ENCODE measurements around the gene ATG7.
"Not testable (repeated sequence)": the region's sequence is repeated elsewhere in the genome, so short reads cannot be mapped to it uniquely, and the experiment has no call there.

The ATG7 gene

GRCh38 chr3:11567516-11568467 is 295.6 kb downstream of the ATG7 start:
- WGBS, 2 experiments, result 94% methylated on average over 27 of the region's 27 CpGs
- no peak overlapping the region for H3K27ac ChIP-seq (ENCODE audit: insufficient read depth, low read depth, low read length, poor library complexity, severe bottlenecking)
- no peak overlapping the region for H3K4me3 ChIP-seq (ENCODE audit: insufficient read depth, low read depth, low read length)
- no peaks in the 10 kb centered on the region for H3K4me1 ChIP-seq (ENCODE audit: control insufficient read depth, insufficient read depth, low read length)
- no peaks in the 10 kb centered on the region for H3K9me3 ChIP-seq (ENCODE audit: control insufficient read depth, low read length)
- H3K27me3 ChIP-seq (ENCODE audit: control insufficient read depth, insufficient read depth, low read length, poor library complexity, severe bottlenecking), result no peaks in the 10 kb centered on the region
- peaks cover 13% of the 10 kb centered on the region for H3K36me3 ChIP-seq (ENCODE audit: control insufficient read depth, insufficient read depth, low read length)

- no peaks in the 10 kb centered on the region for H3K4me1 ChIP-seq (ENCODE audit: control insufficient read depth, insufficient read depth, low read length)
- peaks cover 13% of the 10 kb centered on the region for H3K36me3 ChIP-seq (ENCODE audit: control insufficient read depth, insufficient read depth, low read length)
- H3K9me3 ChIP-seq (ENCODE audit: control insufficient read depth, low read length), result no peaks in the 10 kb centered on the region
- no peak overlapping the region for H3K27ac ChIP-seq (ENCODE audit: insufficient read depth, low read depth, low read length, poor library complexity, severe bottlenecking)
- 94 to 95% methylated on average over 28 to 29 of the region's 29 CpGs for WGBS, 2 experiments
- H3K4me3 ChIP-seq (ENCODE audit: insufficient read depth, low read depth, low read length), result no peak overlapping the region
- H3K27me3 ChIP-seq (ENCODE audit: control insufficient read depth, insufficient read depth, low read length, poor library complexity, severe bottlenecking), result no peaks in the 10 kb centered on the region
These were observed 296.4 kb downstream of the ATG7 start for GRCh38 chr3:11568503-11569155.

- Histone ChIP-seq H3K4me3 (ENCODE audit: insufficient read depth, low read depth, low read length) (no peak overlapping the region), H3K36me3 (ENCODE audit: control insufficient read depth, insufficient read depth, low read length) (peaks cover 11% of the 10 kb centered on the region)
These were observed 297.1 kb downstream of the ATG7 start for GRCh38 chr3:11569156-11569741.

GRCh38 chr3:11570251-11570650 is 298.1 kb downstream of the ATG7 start:
- Histone ChIP-seq H3K9me3 (ENCODE audit: control insufficient read depth, low read length) (no peaks in the 10 kb centered on the region), H3K27me3 (ENCODE audit: control insufficient read depth, insufficient read depth, low read length, poor library complexity, severe bottlenecking) (no peaks in the 10 kb centered on the region), H3K27ac (ENCODE audit: insufficient read depth, low read depth, low read length, poor library complexity, severe bottlenecking) (no peak overlapping the region), H3K4me1 (ENCODE audit: control insufficient read depth, insufficient read depth, low read length) (no peaks in the 10 kb centered on the region), H3K36me3 (ENCODE audit: control insufficient read depth, insufficient read depth, low read length) (peaks cover 6% of the 10 kb centered on the region), H3K4me3 (ENCODE audit: insufficient read depth, low read depth, low read length) (no peak overlapping the region)
- 93 to 95% methylated on average over 11 to 13 of the region's 13 CpGs for WGBS, 2 experiments

More at GRCh38 chr3:11569156-11569741, 297.1 kb downstream of the ATG7 start:
- H3K27ac ChIP-seq (ENCODE audit: insufficient read depth, low read depth, low read length, poor library complexity, severe bottlenecking), result no peak overlapping the region
- 89 to 92% methylated on average over 13 of the region's 13 CpGs for WGBS, 2 experiments
- H3K4me1 ChIP-seq (ENCODE audit: control insufficient read depth, insufficient read depth, low read length), result no peaks in the 10 kb centered on the region
- H3K9me3 ChIP-seq (ENCODE audit: control insufficient read depth, low read length), result no peaks in the 10 kb centered on the region
- H3K27me3 ChIP-seq (ENCODE audit: control insufficient read depth, insufficient read depth, low read length, poor library complexity, severe bottlenecking), result no peaks in the 10 kb centered on the region

GRCh38 chr3:11570789-11571495 is 298.7 kb downstream of the ATG7 start:
- Histone ChIP-seq H3K36me3 (ENCODE audit: control insufficient read depth, insufficient read depth, low read length) (peaks cover 6% of the 10 kb centered on the region), H3K4me3 (ENCODE audit: insufficient read depth, low read depth, low read length) (no peak overlapping the region), H3K4me1 (ENCODE audit: control insufficient read depth, insufficient read depth, low read length) (no peaks in the 10 kb centered on the region), H3K9me3 (ENCODE audit: control insufficient read depth, low read length) (no peaks in the 10 kb centered on the region), H3K27ac (ENCODE audit: insufficient read depth, low read depth, low read length, poor library complexity, severe bottlenecking) (no peak overlapping the region), H3K27me3 (ENCODE audit: control insufficient read depth, insufficient read depth, low read length, poor library complexity, severe bottlenecking) (no peaks in the 10 kb centered on the region)
- 88 to 92% methylated on average over 20 of the region's 20 CpGs for WGBS, 2 experiments

- not testable (repeated sequence) for H3K27ac ChIP-seq (ENCODE audit: insufficient read depth, low read depth, low read length, poor library complexity, severe bottlenecking); H3K9me3 ChIP-seq (ENCODE audit: control insufficient read depth, low read length); H3K4me3 ChIP-seq (ENCODE audit: insufficient read depth, low read depth, low read length); H3K4me1 ChIP-seq (ENCODE audit: control insufficient read depth, insufficient read depth, low read length); H3K27me3 ChIP-seq (ENCODE audit: control insufficient read depth, insufficient read depth, low read length, poor library complexity, severe bottlenecking); H3K36me3 ChIP-seq (ENCODE audit: control insufficient read depth, insufficient read depth, low read length)
- 94 to 96% methylated on average over 11 of the region's 11 CpGs for WGBS, 2 experiments
These were observed 300.5 kb downstream of the ATG7 start for GRCh38 chr3:11572660-11573059.

GRCh38 chr3:11574981-11575669 is 302.9 kb downstream of the ATG7 start:
- H3K27me3 ChIP-seq (ENCODE audit: control insufficient read depth, insufficient read depth, low read length, poor library complexity, severe bottlenecking), result no peaks in the 10 kb centered on the region
- H3K36me3 ChIP-seq (ENCODE audit: control insufficient read depth, insufficient read depth, low read length), result no peaks in the 10 kb centered on the region
- no peak overlapping the region for H3K27ac ChIP-seq (ENCODE audit: insufficient read depth, low read depth, low read length, poor library complexity, severe bottlenecking)
- H3K9me3 ChIP-seq (ENCODE audit: control insufficient read depth, low read length), result no peaks in the 10 kb centered on the region
- H3K4me1 ChIP-seq (ENCODE audit: control insufficient read depth, insufficient read depth, low read length), result peaks cover 6% of the 10 kb centered on the region
- 90 to 92% methylated on average over 16 to 20 of the region's 20 CpGs for WGBS, 2 experiments
- H3K4me3 ChIP-seq (ENCODE audit: insufficient read depth, low read depth, low read length), result no peak overlapping the region

- Histone ChIP-seq H3K27ac (ENCODE audit: insufficient read depth, low read depth, low read length, poor library complexity, severe bottlenecking) (no peak overlapping the region), H3K4me3 (ENCODE audit: insufficient read depth, low read depth, low read length) (no peak overlapping the region), H3K36me3 (ENCODE audit: control insufficient read depth, insufficient read depth, low read length) (no peaks in the 10 kb centered on the region), H3K9me3 (ENCODE audit: control insufficient read depth, low read length) (no peaks in the 10 kb centered on the region), H3K27me3 (ENCODE audit: control insufficient read depth, insufficient read depth, low read length, poor library complexity, severe bottlenecking) (no peaks in the 10 kb centered on the region), H3K4me1 (ENCODE audit: control insufficient read depth, insufficient read depth, low read length) (peaks cover 6% of the 10 kb centered on the region)
- WGBS, 2 experiments, result 91 to 97% methylated on average over 10 of the region's 10 CpGs
These were observed 303.5 kb downstream of the ATG7 start for GRCh38 chr3:11575677-11576076.

- Histone ChIP-seq H3K4me1 (ENCODE audit: control insufficient read depth, insufficient read depth, low read length) (peaks cover 11% of the 10 kb centered on the region), H3K27me3 (ENCODE audit: control insufficient read depth, insufficient read depth, low read length, poor library complexity, severe bottlenecking) (no peaks in the 10 kb centered on the region), H3K27ac (ENCODE audit: insufficient read depth, low read depth, low read length, poor library complexity, severe bottlenecking) (no peak overlapping the region), H3K36me3 (ENCODE audit: control insufficient read depth, insufficient read depth, low read length) (no peaks in the 10 kb centered on the region), H3K9me3 (ENCODE audit: control insufficient read depth, low read length) (no peaks in the 10 kb centered on the region), H3K4me3 (ENCODE audit: insufficient read depth, low read depth, low read length) (no peak overlapping the region)
- 84 to 87% methylated on average over 9 of the region's 9 CpGs for WGBS, 2 experiments
These were observed 304.3 kb downstream of the ATG7 start for GRCh38 chr3:11576453-11576852.
